ENCODE data around the gene NRXN2. TPM values are rescaled to one million over a fixed set of nuclear protein-coding genes. Genes with fewer than 3 reads are reported as not detected.

The NRXN2 gene
- total RNA-seq, 1 donor from 2014 or later, result 16.3 TPM

- DNase-seq (ENCODE audit: low read depth), result no peak
These were observed 21.7 kb upstream of the NRXN2 start for GRCh38 chr11:64744544-64745188.

GRCh38 chr11:64743591-64744543, 20.9 kb upstream of the NRXN2 start, which contains the start of gene RASGRP2:
Gene RASGRP2 (minus strand): TSS chr11:64744142. CDS start chr11:64742866, 1,276 bp downstream.
- no peak for DNase-seq (ENCODE audit: low read depth)

GRCh38 chr11:64742889-64743590, 20.0 kb upstream of the NRXN2 start:
- peak; percentile 49 for DNase-seq (ENCODE audit: low read depth)

DNA sequence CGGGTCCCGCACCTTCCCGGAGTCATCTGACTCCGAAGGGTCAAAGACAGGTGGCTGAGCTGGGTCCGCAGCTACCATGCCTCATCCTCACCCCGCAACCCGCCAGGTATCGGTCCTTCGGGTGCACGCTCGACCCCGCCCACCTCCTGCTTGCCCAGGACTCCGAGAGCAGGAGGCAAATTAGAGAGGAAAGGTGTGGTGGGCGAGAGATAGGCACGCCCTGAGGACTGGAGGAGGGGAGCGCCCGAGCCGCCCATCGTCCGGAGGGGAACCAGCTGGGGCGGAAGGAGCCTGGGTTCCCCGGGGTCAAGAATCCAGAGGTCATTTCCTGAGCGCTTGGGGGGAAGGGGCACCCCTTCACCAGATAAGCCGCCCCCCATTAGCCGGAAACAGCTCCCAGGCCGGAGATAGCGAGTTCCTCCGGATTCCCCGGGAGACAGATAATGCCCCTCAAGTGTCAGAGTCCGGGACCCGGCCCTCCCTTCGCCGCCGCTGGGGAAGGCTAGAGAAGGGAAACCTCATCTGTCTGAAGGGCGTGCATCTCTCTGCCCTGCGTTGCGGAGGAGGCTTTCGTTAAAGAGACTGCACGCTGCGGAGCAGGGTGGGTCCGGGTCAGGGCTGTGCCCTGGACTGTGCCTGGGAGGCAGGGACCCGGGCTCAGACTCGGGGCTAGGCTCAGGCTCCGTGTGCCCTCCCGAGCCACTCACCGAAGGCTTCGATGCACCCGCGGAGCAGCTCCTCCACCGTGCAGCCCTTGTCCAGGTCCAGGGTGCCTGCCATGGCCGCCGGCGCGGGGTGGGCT, 19.3 kb upstream of the NRXN2 start:
- DNase-seq (ENCODE audit: low read depth), result peak; percentile 20

DNA sequence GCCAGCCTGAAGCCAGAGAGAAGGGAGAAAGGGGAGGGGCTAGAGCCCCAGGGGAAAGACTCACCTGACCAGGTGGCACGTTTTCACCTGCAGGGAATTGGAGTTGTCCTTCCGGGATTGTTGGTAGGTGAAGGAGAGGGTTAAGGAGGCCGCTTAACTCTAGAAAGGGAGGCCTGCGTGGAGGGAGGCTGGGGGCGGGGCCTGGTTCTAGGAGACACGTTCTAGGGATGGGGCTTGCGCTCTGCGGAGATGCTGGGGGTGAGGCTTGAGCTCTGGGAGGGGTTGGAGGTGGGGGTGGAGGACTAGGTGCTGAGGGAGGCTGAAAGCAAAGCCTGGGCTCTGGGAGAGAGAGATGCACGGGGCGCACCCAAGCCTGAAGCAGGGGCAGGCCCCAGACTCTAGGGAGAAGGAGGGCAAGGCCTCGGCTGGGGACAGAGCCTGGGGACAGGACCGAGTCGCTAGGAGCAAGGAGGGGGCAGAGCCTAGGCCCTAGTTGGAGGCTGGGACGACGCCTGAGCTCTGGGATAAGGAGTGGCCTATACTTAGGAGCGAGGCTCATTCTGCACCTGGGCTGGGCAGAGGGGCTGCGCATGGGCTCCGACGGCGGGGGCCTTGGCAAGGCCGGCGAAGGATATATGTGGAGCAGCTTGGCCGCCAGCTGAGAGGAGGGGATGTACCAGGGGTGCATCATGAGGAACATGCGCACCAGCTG, 18.5 kb upstream of the NRXN2 start:
- DNase-seq (ENCODE audit: low read depth), result no peak

- no peak for DNase-seq (ENCODE audit: low read depth)
These were observed 16.9 kb upstream of the NRXN2 start for GRCh38 chr11:64739871-64740270.

GRCh38 chr11:64736654-64737053, 13.7 kb upstream of the NRXN2 start:
- DNase-seq (ENCODE audit: low read depth), result no peak

GRCh38 chr11:64735725-64736259, 12.8 kb upstream of the NRXN2 start:
- no peak for DNase-seq (ENCODE audit: low read depth)

- DNase-seq (ENCODE audit: low read depth), result peak; percentile 77
These were observed 12.1 kb upstream of the NRXN2 start for GRCh38 chr11:64734811-64735724.

DNA sequence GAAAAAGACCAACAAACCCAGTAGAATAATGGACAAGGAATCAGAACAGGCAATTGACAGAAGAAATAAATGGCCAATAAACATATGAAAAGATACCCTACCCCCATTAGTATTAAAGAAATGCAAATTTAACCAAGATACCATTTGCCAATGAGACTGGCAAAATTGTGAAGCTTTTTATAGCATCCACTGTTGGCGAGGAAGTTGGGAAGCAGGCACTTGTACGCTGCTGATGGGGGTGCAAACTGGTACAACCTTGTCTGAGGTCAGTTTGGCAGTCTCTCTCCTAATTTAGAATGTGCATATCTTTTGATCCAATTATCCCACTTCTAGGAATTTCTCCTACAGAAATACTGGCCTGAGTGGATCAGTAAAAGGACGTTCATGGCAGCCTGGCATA, 8.6 kb upstream of the NRXN2 start:
- DNase-seq (ENCODE audit: low read depth), result no peak

DNA sequence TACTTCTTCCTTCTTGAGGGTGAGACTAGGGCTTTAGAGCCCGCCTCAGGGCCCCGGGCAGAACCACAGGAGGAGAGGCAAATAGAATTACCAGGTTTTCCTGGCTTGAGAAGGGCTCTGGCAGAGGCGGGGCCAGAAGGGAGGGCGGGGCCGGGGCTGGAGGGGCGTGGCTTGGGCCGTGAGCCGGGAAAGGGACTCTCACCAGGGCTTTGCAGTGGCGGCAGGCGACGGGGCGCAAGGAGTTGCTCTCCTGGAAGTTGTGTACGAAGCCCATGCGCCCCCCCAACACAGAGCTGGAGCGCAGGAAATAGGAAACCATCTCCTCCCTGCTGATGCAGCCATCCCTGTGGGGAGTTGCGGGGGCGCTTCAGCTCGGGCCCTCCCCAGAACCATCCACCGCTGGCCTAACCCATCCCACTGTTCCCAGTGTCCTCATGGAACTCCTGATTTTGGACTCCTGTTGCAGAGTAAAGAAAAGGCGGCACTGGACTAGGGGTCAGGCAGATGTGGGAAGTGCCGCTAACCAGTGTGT, 6.9 kb upstream of the NRXN2 start:
- no peak for DNase-seq (ENCODE audit: low read depth)

GRCh38 chr11:64728757-64729365, 5.9 kb upstream of the NRXN2 start:
- DNase-seq (ENCODE audit: low read depth), result no peak

DNA sequence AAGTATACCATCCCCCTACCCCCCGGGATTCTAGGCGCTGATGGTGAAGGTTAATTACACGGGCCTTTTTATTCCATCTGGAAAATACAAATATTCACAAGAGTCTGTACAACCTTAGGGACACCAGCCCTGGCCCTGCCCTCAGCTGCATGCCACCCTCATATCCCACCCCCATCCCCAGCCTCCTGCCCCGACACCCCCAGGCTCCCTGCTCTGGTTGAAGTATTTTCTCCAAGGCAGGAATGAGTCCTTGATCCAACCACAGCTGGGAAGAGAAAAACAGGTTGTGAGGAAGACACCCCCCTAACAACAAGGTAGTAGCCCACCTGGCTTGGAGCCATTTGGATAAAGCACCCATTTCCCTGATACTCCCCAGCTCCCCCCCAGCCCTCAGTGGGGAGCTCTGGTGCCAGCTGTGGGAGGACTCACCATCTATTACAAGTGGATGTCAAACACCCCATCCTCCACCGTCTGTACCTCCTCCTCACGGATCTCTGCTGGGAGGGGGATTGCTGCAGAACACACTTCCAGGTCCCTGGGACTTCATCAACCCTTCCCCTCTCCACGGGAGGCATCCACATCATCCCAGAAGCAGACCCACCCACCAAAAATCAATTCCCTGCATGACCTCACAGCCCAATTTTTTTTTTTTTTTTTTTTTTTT, 4.0 kb upstream of the NRXN2 start:
- DNase-seq (ENCODE audit: low read depth), result no peak

- no peak for DNase-seq (ENCODE audit: low read depth)
These were observed 3.2 kb upstream of the NRXN2 start for GRCh38 chr11:64726211-64726641.

DNA sequence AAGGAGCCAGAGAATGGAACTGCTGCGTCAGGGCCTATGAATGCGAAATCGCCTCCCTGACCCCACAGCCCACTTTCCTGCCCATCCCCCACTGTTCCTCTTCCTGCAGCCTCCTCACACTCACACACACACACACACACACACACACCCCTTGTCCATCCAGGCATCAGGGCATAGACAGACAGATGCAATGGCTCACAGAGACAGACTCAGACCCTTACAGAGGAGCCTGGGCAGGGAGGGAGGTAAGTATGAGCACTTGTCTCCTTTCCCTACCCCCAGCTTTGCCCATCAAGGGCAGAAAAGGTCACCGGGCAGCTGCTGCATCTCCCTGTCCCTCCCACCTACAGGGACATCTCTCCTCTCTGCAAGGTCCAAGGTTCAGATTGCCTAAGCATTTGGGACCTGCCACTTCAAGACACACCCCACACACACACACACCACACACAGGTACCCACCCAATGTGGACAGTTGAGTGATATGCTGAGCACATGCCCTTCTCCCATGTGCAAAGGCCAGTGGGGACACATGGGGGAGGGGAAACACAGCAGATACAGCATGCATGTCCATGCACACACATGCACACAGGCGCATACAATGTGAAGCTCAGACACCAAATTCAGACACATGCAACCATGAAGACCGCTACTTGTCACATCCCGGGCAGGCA, 2.0 kb upstream of the NRXN2 start:
- no peak for DNase-seq (ENCODE audit: low read depth)

DNA sequence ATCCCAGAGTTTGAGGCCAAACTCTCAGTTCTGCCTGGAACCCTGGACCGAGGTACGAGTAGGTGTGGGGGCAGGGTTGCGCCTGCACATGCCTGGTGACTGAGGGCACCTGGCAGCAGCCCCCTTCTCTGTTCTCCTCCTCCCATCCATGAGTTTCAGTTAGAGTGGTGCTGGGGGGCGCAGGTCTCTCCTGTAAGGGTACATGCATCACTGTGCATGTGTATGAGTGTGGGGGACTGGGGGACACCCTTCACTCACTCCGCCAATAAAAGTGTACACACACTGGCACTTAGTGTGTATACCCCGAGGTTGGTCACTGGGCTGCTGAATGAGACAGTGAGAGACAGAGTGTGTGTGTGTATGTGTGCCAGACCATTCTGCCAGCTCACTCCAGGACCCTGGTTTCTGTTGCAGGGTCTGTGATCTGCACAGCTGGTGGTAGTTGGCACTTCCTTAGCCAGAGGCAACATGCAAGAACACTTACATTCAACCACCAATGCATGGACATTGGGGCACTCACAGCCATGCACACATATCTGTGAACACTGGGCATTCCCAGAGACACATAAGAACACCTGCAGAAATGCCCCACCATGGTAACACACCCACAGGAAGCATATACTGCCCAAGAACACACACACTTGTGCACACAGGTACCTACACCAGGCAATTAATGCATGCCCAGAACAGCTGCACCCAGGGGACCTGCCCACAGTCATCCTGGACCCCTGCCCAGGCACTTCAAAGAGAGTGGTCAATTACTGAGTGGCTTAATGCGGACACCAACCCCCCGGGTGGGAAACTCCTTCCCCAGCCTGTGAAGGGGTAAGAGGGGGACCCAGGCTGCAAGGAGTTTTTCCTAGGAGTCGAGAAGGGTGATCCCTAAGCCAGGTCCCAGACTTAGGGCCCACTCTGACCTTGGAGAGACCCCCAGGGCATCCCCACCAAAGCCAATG, 1.2 kb upstream of the NRXN2 start:
- no peak for DNase-seq (ENCODE audit: low read depth)

Measured in myocyte (in vitro differentiated cells).